Liver (tissue), 9 donors: ENCODE measurements around the gene UNC13C. TPM values are rescaled to one million over a fixed set of nuclear protein-coding genes. Genes with fewer than 3 reads are reported as not detected.

ENCODE experiments used
- DNase-seq: peaks from one replicate; pipeline ENCODE4 v3.0.0-alpha.2; 2017; ENCODE audit warnings: low spot score
- H3K27ac ChIP-seq, 2 donors: one replicate each; pipeline ENCODE4 v1.7.0; 2013; ENCODE audit warnings: inconsistent platforms in 2 of 2, low read length in 2 of 2, control low read depth in 1 of 2, low read depth in 1 of 2, mild to moderate bottlenecking in 1 of 2
- H3K27me3 ChIP-seq, 4 donors: one replicate each; pipeline versions ENCODE4 v1.6.1 to v1.7.0; 2013; ENCODE audit warnings: low read length in 3 of 4, inconsistent platforms in 1 of 4, mild to moderate bottlenecking in 1 of 4, moderate library complexity in 1 of 4; ENCODE audit not compliant: control insufficient read depth in 4 of 4, insufficient read depth in 4 of 4
- H3K36me3 ChIP-seq, 4 donors: one replicate each; pipeline versions ENCODE4 v1.6.1 to v1.7.0; 2013; ENCODE audit warnings: low read length in 3 of 4, mild to moderate bottlenecking in 3 of 4, low read depth in 1 of 4, moderate library complexity in 1 of 4; ENCODE audit not compliant: control insufficient read depth in 4 of 4, insufficient read depth in 3 of 4
- H3K4me1 ChIP-seq, 4 donors: one replicate each; pipeline versions ENCODE4 v1.6.1 to v1.7.0; 2013; ENCODE audit warnings: low read length in 3 of 4, mild to moderate bottlenecking in 3 of 4, moderate library complexity in 1 of 4; ENCODE audit not compliant: control insufficient read depth in 4 of 4, insufficient read depth in 4 of 4
- H3K4me3 ChIP-seq, 3 donors: one replicate each; pipeline versions ENCODE4 v1.6.1 to v1.7.0; 2013; ENCODE audit warnings: low read length in 3 of 3, control low read depth in 1 of 3, low read depth in 1 of 3, mild to moderate bottlenecking in 1 of 3
- H3K9ac ChIP-seq, 2 donors: one replicate each; pipeline ENCODE4 v1.7.0; 2013; ENCODE audit warnings: low read length in 2 of 2, mild to moderate bottlenecking in 2 of 2, moderate library complexity in 2 of 2, control low read depth in 1 of 2, low read depth in 1 of 2
- H3K9me3 ChIP-seq, 4 donors: one replicate each; pipeline versions ENCODE4 v1.6.1 to v1.7.0; 2013; ENCODE audit warnings: low read length in 3 of 4; ENCODE audit not compliant: control insufficient read depth in 4 of 4
- EGR1 ChIP-seq, 2 donors: IDR thresholded peaks; 2 replicates each; pipeline ENCODE4 v1.6.1; 2016 to 2018; ENCODE audit warnings: antibody characterized with exemption in 2 of 2, low read depth in 2 of 2
- FOXA1 ChIP-seq: IDR thresholded peaks from 2 replicates; pipeline ENCODE4 v1.6.1; 2016; ENCODE audit warnings: antibody characterized with exemption
- FOXA2 ChIP-seq: IDR thresholded peaks from 2 replicates; pipeline ENCODE4 v1.6.1; 2016; ENCODE audit warnings: antibody characterized with exemption
- GABPA ChIP-seq, 2 donors: IDR thresholded peaks in 1 of 2; conservative IDR thresholded peaks in 1 of 2; 2 replicates each; pipeline ENCODE4 v1.6.1; 2016; ENCODE audit warnings: antibody characterized with exemption in 2 of 2, mild to moderate bottlenecking in 1 of 2, moderate library complexity in 1 of 2
- HNF4A ChIP-seq, 2 donors: conservative IDR thresholded peaks; 2 replicates each; pipeline ENCODE4 v1.6.1; 2016; ENCODE audit warnings: antibody characterized with exemption in 2 of 2, mild to moderate bottlenecking in 2 of 2
- HNF4G ChIP-seq: IDR thresholded peaks from 2 replicates; pipeline ENCODE4 v1.6.1; 2016; ENCODE audit warnings: antibody characterized with exemption
- JUND ChIP-seq, 2 donors: IDR thresholded peaks; 2 replicates each; pipeline ENCODE4 v1.6.1; 2016; ENCODE audit warnings: antibody characterized with exemption in 2 of 2
- NR2F2 ChIP-seq: IDR thresholded peaks from 2 replicates; pipeline ENCODE4 v1.6.1; 2016; ENCODE audit warnings: antibody characterized with exemption
- RAD21 ChIP-seq, 2 donors: IDR thresholded peaks; 2 replicates each; pipeline ENCODE4 v1.6.1; 2016; ENCODE audit warnings: antibody characterized with exemption in 2 of 2, mild to moderate bottlenecking in 2 of 2
- RXRA ChIP-seq, 2 donors: IDR thresholded peaks; 2 replicates each; pipeline ENCODE4 v1.6.1; 2017 to 2018; ENCODE audit warnings: antibody characterized with exemption in 2 of 2, mild to moderate bottlenecking in 1 of 2
- TAF1 ChIP-seq: conservative IDR thresholded peaks from 2 replicates; pipeline ENCODE4 v1.6.1; 2016; ENCODE audit warnings: antibody characterized with exemption, mild to moderate bottlenecking
- YY1 ChIP-seq: IDR thresholded peaks from 2 replicates; pipeline ENCODE4 v1.6.1; 2016; ENCODE audit warnings: antibody characterized with exemption, mild to moderate bottlenecking
- WGBS: extraction: QIAGEN DNeasy Blood & Tissue Kit; methylation state at CpG from one replicate; pipeline ENCODE4 v1.1.7; 2013; 5-methylcytosine and 5-hydroxymethylcytosine counted together
- polyA plus RNA-seq, 2 donors: library from polyadenylated mRNA; stranded (reverse) in 1 of 2; unstranded in 1 of 2; fragments of 200-250 nt in 1 of 2; fragments of >200 nt in 1 of 2; fragmentation: Nextera tagmentation in 1 of 2; extraction: Ambion mirVana in 1 of 2; gene quantifications; one replicate each; pipeline versions ENCODE4 v1.2.1 to v1.2.3, GENCODE V29; 2013 to 2015
- total RNA-seq, 2 donors: library from RNA; depleted of rRNA; stranded (reverse); fragments of >200 nt; gene quantifications; one replicate each; pipeline ENCODE4 v1.2.3, GENCODE V29; 2014
- TF ChIP-seq, protein P1 (sequence below): IDR thresholded peaks from 2 replicates; pipeline ENCODE4 v1.6.1; 2016; ENCODE audit warnings: antibody characterized with exemption
- TF ChIP-seq, protein P2 (sequence below): IDR thresholded peaks from 2 replicates; pipeline ENCODE4 v1.6.1; 2016; ENCODE audit warnings: antibody characterized with exemption, mild to moderate bottlenecking
- TF ChIP-seq, protein P3 (sequence below): IDR thresholded peaks from 2 replicates; pipeline ENCODE4 v1.6.1; 2016; ENCODE audit warnings: antibody characterized with exemption
- TF ChIP-seq, protein P4 (sequence below): IDR thresholded peaks from 2 replicates; pipeline ENCODE4 v1.6.1; 2016; ENCODE audit warnings: antibody characterized with exemption
- TF ChIP-seq, protein P5 (sequence below): fragments of 150-350 bp; IDR thresholded peaks from 2 replicates; pipeline ENCODE4 v1.5.1; 2017; ENCODE audit warnings: improper control_type of control experiment, low read depth, low read length; ENCODE audit not compliant: missing input control
- donor health status: healthy.
- donor health status: healthy.
- donor health status: healthy.
- donor health status: healthy.
- donor health status: healthy.

The UNC13C gene
- total and polyA plus RNA-seq, 4 donors = 0.19 TPM; not detected in 3

DNA sequence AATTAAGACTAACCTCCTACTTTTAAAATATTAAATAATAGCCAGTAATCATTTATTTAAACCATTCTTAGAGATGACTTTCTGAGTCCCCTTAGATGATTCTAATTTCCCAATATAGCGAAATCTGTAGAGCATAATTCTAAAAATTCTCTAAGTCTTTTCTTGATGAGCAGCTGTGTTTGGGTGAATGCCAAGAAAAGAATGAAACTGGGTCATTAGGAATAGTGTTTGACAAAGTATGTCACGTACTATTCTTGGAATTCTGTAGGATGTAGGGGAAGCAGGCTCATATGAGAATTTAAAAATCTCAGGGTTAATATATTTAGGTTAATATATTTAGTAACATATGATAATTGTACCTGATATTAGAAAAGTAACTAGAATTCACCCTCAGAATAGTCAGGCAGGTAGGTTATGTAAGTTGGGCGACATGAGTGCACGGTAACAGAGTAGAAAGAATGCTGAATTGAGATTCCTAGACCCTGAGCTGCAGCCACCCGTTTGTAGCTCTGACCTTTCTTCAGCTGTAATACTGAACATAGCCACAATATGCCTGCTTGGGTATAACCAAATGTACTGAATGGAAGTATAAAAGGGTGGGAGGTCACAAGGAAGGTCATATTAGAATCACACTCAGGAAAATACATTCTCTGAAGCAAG lies 524.3 kb downstream of the UNC13C start:
- H3K27me3 ChIP-seq = peaks cover 0 to 8% (median 0%) of the 10 kb centered on the region in 4 donors
- DNase-seq = no peak
- 58% methylated on average over 5 of the region's 5 CpGs for WGBS
- H3K9me3 ChIP-seq = no peaks in the 10 kb centered on the region
- H3K27ac ChIP-seq = no peak overlapping the region
- no peak overlapping the region for H3K9ac ChIP-seq
- H3K4me3 ChIP-seq = no peak overlapping the region
- TF ChIP-seq, protein P1, sequence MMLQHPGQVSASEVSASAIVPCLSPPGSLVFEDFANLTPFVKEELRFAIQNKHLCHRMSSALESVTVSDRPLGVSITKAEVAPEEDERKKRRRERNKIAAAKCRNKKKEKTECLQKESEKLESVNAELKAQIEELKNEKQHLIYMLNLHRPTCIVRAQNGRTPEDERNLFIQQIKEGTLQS = no peak
- no peak for TF ChIP-seq HNF4A (conservative IDR thresholded peaks at IDR 0.05)
- no peaks in the 10 kb centered on the region for H3K36me3 ChIP-seq
- H3K4me1 ChIP-seq = no peaks in the 10 kb centered on the region

DNA sequence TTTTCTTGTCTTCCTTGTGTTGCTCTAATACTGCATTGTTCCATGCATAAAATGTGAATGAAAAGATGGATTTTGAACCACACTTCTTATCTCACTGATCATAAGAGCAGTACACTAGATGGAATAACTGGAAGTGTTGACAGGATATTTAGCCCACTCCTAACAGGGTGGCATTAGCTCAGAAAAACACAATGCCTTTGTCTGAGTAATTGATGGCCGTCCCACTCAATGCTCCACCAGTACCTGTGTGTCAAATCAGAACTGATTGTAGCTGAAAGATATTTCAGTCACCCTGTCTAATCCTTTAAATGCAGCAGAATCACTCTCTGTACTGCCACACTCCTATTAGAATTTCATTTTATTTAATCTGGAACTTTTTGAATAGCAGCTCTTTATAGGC lies 526.5 kb downstream of the UNC13C start:
- no peak for TF ChIP-seq FOXA1
- TF ChIP-seq YY1 = no peak
- no peak for TF ChIP-seq EGR1 (IDR thresholded peaks at IDR 0.05; ENCODE audit: low read depth in 2 of 2)
- TF ChIP-seq, protein P2, sequence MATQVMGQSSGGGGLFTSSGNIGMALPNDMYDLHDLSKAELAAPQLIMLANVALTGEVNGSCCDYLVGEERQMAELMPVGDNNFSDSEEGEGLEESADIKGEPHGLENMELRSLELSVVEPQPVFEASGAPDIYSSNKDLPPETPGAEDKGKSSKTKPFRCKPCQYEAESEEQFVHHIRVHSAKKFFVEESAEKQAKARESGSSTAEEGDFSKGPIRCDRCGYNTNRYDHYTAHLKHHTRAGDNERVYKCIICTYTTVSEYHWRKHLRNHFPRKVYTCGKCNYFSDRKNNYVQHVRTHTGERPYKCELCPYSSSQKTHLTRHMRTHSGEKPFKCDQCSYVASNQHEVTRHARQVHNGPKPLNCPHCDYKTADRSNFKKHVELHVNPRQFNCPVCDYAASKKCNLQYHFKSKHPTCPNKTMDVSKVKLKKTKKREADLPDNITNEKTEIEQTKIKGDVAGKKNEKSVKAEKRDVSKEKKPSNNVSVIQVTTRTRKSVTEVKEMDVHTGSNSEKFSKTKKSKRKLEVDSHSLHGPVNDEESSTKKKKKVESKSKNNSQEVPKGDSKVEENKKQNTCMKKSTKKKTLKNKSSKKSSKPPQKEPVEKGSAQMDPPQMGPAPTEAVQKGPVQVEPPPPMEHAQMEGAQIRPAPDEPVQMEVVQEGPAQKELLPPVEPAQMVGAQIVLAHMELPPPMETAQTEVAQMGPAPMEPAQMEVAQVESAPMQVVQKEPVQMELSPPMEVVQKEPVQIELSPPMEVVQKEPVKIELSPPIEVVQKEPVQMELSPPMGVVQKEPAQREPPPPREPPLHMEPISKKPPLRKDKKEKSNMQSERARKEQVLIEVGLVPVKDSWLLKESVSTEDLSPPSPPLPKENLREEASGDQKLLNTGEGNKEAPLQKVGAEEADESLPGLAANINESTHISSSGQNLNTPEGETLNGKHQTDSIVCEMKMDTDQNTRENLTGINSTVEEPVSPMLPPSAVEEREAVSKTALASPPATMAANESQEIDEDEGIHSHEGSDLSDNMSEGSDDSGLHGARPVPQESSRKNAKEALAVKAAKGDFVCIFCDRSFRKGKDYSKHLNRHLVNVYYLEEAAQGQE = no peak
- TF ChIP-seq, protein P3, sequence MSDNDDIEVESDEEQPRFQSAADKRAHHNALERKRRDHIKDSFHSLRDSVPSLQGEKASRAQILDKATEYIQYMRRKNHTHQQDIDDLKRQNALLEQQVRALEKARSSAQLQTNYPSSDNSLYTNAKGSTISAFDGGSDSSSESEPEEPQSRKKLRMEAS = no peak
- TF ChIP-seq RAD21 (IDR thresholded peaks at IDR 0.05) = no peak
- no peak for TF ChIP-seq GABPA (IDR thresholded peaks at IDR 0.05 in 1 of 2, conservative IDR thresholded peaks at IDR 0.05 in 1 of 2)
- no peak for TF ChIP-seq RXRA (IDR thresholded peaks at IDR 0.05)
- no peak for DNase-seq
- Histone ChIP-seq H3K27ac (no peak overlapping the region), H3K36me3 (no peaks in the 10 kb centered on the region), H3K4me1 (no peaks in the 10 kb centered on the region), H3K9me3 (no peaks in the 10 kb centered on the region), H3K4me3 (no peak overlapping the region), H3K27me3 (peaks cover 0 to 8% (median 0%) of the 10 kb centered on the region in 4 donors), H3K9ac (no peak overlapping the region)
- WGBS = 87% methylated on average over 1 of the region's 1 CpG

DNA sequence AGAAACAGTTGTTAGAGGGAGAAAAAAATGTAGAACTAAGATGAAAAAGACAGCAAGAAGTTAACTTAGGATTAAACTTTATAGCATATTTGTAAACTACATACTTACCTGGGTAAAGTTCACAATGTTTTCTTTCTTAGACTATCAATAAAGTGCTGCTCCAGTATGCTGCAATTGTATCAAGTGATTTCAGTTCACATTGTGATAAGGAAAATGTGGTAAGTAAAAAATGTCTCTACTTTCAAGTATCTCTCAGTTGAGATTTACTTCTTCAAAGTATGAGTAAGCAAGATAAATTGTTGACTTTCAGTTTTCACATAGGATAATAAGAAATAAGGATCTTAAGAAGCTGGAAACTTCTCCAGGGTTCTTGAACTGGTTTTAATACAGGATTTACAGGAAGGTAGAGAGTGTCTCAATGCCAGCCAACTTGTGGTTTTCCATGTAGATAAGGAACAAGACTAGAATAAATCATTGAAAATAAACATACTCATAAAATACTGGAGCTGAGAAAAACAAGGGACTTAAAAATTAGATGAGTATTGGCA lies 528.8 kb downstream of the UNC13C start:
- Histone ChIP-seq H3K4me3 (no peak overlapping the region), H3K27me3 (peaks cover 0 to 8% (median under 1%) of the 10 kb centered on the region in 4 donors)

More for the DNA sequence above, 528.8 kb downstream of the UNC13C start:
- TF ChIP-seq HNF4G (no peak), TAF1 (no peak), JUND (IDR thresholded peaks at IDR 0.05) (no peak), FOXA2 (no peak), NR2F2 (no peak), RXRA (IDR thresholded peaks at IDR 0.05) (no peak), EGR1 (IDR thresholded peaks at IDR 0.05; ENCODE audit: low read depth in 2 of 2) (no peak), YY1 (no peak), RAD21 (IDR thresholded peaks at IDR 0.05) (no peak), GABPA (IDR thresholded peaks at IDR 0.05 in 1 of 2, conservative IDR thresholded peaks at IDR 0.05 in 1 of 2) (no peak), FOXA1 (no peak)
- TF ChIP-seq, protein P4, sequence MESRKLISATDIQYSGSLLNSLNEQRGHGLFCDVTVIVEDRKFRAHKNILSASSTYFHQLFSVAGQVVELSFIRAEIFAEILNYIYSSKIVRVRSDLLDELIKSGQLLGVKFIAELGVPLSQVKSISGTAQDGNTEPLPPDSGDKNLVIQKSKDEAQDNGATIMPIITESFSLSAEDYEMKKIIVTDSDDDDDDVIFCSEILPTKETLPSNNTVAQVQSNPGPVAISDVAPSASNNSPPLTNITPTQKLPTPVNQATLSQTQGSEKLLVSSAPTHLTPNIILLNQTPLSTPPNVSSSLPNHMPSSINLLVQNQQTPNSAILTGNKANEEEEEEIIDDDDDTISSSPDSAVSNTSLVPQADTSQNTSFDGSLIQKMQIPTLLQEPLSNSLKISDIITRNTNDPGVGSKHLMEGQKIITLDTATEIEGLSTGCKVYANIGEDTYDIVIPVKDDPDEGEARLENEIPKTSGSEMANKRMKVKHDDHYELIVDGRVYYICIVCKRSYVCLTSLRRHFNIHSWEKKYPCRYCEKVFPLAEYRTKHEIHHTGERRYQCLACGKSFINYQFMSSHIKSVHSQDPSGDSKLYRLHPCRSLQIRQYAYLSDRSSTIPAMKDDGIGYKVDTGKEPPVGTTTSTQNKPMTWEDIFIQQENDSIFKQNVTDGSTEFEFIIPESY = no peak
- TF ChIP-seq, protein P1 = no peak
- TF ChIP-seq, protein P5, sequence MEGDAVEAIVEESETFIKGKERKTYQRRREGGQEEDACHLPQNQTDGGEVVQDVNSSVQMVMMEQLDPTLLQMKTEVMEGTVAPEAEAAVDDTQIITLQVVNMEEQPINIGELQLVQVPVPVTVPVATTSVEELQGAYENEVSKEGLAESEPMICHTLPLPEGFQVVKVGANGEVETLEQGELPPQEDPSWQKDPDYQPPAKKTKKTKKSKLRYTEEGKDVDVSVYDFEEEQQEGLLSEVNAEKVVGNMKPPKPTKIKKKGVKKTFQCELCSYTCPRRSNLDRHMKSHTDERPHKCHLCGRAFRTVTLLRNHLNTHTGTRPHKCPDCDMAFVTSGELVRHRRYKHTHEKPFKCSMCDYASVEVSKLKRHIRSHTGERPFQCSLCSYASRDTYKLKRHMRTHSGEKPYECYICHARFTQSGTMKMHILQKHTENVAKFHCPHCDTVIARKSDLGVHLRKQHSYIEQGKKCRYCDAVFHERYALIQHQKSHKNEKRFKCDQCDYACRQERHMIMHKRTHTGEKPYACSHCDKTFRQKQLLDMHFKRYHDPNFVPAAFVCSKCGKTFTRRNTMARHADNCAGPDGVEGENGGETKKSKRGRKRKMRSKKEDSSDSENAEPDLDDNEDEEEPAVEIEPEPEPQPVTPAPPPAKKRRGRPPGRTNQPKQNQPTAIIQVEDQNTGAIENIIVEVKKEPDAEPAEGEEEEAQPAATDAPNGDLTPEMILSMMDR = no peak
- TF ChIP-seq, protein P3 = no peak
- no peaks in the 10 kb centered on the region for H3K9me3 ChIP-seq
- DNase-seq = no peak
- H3K27ac ChIP-seq = no peak overlapping the region
- H3K9ac ChIP-seq = no peak overlapping the region
- H3K4me1 ChIP-seq = no peaks in the 10 kb centered on the region
- no peaks in the 10 kb centered on the region for H3K36me3 ChIP-seq
